Activated CD4-positive, alpha-beta T cell treated with anti-CD3 and anti-CD28 coated beads for 24 hours (primary cell): ENCODE results near the gene NPIPA3.
"Not testable (repeated sequence)": the region's sequence is repeated elsewhere in the genome, so short reads cannot be mapped to it uniquely, and the experiment has no call there.

Experiments used
- DNase-seq, 2 donors: peaks; one replicate each; pipeline ENCODE4 v3.0.0-alpha.2; 2020; ENCODE audit warnings: low read depth in 2 of 2

NPIPA3 gene

GRCh38 chr16:14703156-14704011 lies at the start of gene NPIPA3:
TSS of gene NPIPA3 (plus strand) at chr16:14703411. CDS start at chr16:14708944, 5,533 bp downstream.
- DNase-seq, result not testable (repeated sequence)

GRCh38 chr16:14658063-14658462 lies 45.1 kb upstream of the NPIPA3 start:
- no peak for DNase-seq

GRCh38 chr16:14667347-14668266 lies 35.6 kb upstream of the NPIPA3 start:
- DNase-seq, result no peak

- no peak for DNase-seq
These were observed 34.5 kb upstream of the NPIPA3 start for GRCh38 chr16:14668556-14669223.

- DNase-seq, result no peak
These were observed 33.4 kb upstream of the NPIPA3 start for GRCh38 chr16:14669776-14670175.

- no peak for DNase-seq
These were observed 30.7 kb upstream of the NPIPA3 start for GRCh38 chr16:14672403-14672971.

GRCh38 chr16:14676633-14677032 lies 26.6 kb upstream of the NPIPA3 start:
- DNase-seq, result no peak

- no peak for DNase-seq
These were observed 25.6 kb upstream of the NPIPA3 start for GRCh38 chr16:14677627-14678026.

GRCh38 chr16:14678748-14679497 lies 24.3 kb upstream of the NPIPA3 start:
- no peak for DNase-seq

GRCh38 chr16:14680396-14680795 lies 22.8 kb upstream of the NPIPA3 start:
- DNase-seq, result not testable (repeated sequence)

- no peak for DNase-seq
These were observed 22.1 kb upstream of the NPIPA3 start for GRCh38 chr16:14681115-14681514.

GRCh38 chr16:14682121-14682520 lies 21.1 kb upstream of the NPIPA3 start:
- no peak for DNase-seq

GRCh38 chr16:14685870-14686793 lies 17.1 kb upstream of the NPIPA3 start:
- DNase-seq, result not testable (repeated sequence)

GRCh38 chr16:14694129-14694528 lies 9.1 kb upstream of the NPIPA3 start, which contains the start of gene PLA2G10:
TSS of gene PLA2G10 (minus strand) at chr16:14694308. CDS start at chr16:14694229, 79 bp downstream.
- not testable (repeated sequence) for DNase-seq

GRCh38 chr16:14701859-14702258 lies 1.4 kb upstream of the NPIPA3 start:
- not testable (repeated sequence) for DNase-seq

GRCh38 chr16:14702672-14703071 lies 539 bp upstream of the NPIPA3 start:
- not testable (repeated sequence) for DNase-seq

GRCh38 chr16:14733233-14733632 lies 30.0 kb downstream of the NPIPA3 start:
- DNase-seq, result not testable (repeated sequence)

- DNase-seq, result not testable (repeated sequence)
These were observed 37.7 kb downstream of the NPIPA3 start for GRCh38 chr16:14740832-14741385.

- DNase-seq, result not testable (repeated sequence)
These were observed 38.6 kb downstream of the NPIPA3 start for GRCh38 chr16:14741794-14742193.
